ENCODE results near the gene KCNAB3.

Gene KCNAB3

DNA sequence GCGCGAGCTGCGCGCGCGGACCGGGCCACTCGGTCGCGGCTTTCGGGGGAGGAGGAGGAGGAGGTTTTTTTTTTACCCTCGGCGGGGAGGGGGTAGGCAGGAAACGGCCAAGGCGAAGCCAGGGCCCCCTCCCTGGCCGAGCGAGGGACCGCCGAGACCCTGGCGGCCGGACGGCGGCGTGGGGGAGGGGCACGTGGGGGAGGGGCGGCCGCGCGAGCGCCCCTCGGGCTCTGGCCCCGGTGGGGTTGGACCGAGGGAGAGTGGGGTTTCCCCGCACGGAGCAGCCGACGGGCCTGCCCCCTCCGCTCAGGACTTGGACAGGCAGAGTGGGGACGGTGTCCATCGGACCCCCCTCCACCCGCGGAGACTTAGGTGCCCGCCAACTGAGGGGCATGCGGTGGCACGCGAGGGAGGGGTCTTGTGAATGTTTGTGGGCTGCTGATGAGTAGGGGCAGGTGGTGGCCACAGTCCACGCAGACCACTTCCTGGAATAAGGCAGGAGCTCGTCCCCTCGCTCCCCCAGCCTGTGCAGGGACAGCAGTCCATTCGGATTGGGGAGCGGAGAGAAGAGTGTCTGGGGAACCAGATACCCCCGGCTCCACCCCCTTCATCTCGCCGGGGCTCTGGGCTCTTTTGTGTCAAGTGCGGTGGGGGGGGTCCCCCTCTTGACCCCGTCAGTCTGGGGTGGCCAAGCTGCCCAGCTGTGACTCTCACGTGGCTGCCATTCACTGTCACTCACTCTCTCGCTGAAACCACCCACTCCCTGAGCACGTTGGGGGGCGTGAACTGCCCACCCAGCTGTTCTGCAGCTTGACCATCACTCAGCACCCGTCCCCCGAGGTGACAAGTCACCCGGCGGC, 44.1 kb downstream of the KCNAB3 start:
- TF ChIP-seq TARDBP (IDR thresholded peaks at IDR 0.05): peak; percentile 59; the same call in 1 of the 2 replicates
- no peak for TF ChIP-seq HDGF (IDR thresholded peaks at IDR 0.05; ENCODE audit: borderline replicate concordance)
- TF ChIP-seq NFRKB (IDR thresholded peaks at IDR 0.05): no peak
- TF ChIP-seq L3MBTL2 (conservative IDR thresholded peaks at IDR 0.05): no peak; the same call in 1 of the 2 replicates
- TF ChIP-seq SP1 (IDR thresholded peaks at IDR 0.05): no peak
- no peak for TF ChIP-seq ARNT (IDR thresholded peaks at IDR 0.05)
- TF ChIP-seq FOXA1 (IDR thresholded peaks at IDR 0.05): no peak
- no peak for TF ChIP-seq ELF4 (IDR thresholded peaks at IDR 0.05)
- TF ChIP-seq, protein P1, sequence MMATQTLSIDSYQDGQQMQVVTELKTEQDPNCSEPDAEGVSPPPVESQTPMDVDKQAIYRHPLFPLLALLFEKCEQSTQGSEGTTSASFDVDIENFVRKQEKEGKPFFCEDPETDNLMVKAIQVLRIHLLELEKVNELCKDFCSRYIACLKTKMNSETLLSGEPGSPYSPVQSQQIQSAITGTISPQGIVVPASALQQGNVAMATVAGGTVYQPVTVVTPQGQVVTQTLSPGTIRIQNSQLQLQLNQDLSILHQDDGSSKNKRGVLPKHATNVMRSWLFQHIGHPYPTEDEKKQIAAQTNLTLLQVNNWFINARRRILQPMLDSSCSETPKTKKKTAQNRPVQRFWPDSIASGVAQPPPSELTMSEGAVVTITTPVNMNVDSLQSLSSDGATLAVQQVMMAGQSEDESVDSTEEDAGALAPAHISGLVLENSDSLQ (IDR thresholded peaks at IDR 0.05): peak; percentile 92
- 0 out of 2 replicates have a peak, but pooled peaks have one; percentile 13 for TF ChIP-seq FOXM1 (IDR thresholded peaks at IDR 0.05; ENCODE audit: borderline replicate concordance)
- no peak for TF ChIP-seq FOXK2 (IDR thresholded peaks at IDR 0.05)
- TF ChIP-seq ZNF384 (IDR thresholded peaks at IDR 0.05): peak; percentile 93
- peak; percentile 77 for DNase-seq (ENCODE audit: extremely low spot score)
- CTCF ChIA-PET: interaction anchor here (0.8 kb wide), 1 partner anchor 13 kb away, joined by 3 read pairs; no protein-coding TSS in a partner anchor
- POLR2A ChIA-PET: interaction anchor here (0.9 to 1.7 kb wide), 6 partner anchors 13 to 199 kb away, joined by 3 to 8 read pairs (median 6); partner anchors contain the start of genes CNTROB, CYB5D1, NAA38 and TRAPPC1

DNA sequence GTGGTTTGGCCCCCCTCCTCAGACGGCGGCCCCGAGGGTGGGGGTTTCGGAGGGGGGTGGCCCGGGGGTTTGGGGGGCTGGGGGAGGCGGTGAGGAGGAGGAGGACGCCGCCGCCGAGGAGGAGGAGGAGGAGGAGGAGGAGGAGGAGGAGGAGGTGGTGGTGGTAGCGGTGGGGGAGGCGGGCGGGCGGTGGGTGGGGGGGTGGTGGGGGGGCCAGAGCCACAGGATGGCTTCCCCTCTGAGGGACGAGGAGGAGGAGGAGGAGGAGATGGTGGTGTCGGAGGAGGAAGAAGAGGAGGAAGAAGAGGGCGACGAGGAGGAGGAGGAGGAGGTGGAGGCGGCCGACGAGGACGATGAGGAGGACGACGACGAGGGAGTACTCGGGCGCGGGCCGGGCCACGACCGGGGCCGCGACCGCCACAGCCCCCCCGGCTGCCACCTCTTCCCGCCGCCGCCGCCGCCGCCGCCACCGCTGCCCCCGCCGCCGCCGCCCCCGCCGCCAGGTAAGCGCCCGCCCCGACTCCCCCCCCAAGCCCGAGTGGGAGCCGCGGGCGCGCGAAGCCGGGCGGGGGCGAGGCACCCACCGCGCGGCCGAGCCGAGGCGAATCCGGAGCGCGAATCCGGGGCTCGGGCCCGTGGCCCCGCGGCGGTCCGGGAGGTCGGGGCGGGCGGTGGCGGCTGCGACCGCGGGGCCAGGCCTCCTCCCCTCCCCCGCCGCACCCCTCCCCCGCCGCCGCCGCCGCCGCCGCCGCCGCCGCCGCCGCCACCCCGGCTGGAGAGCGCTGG, 44.9 kb downstream of the KCNAB3 start:
- TF ChIP-seq ZNF384 (IDR thresholded peaks at IDR 0.05): no peak
- TF ChIP-seq TARDBP (IDR thresholded peaks at IDR 0.05): no peak
- TF ChIP-seq ARNT (IDR thresholded peaks at IDR 0.05): no peak
- no peak for TF ChIP-seq FOXA1 (IDR thresholded peaks at IDR 0.05)
- TF ChIP-seq NFRKB (IDR thresholded peaks at IDR 0.05): no peak
- TF ChIP-seq, protein P1 (IDR thresholded peaks at IDR 0.05): no peak
- no peak for TF ChIP-seq SP1 (IDR thresholded peaks at IDR 0.05)
- no peak for TF ChIP-seq FOXM1 (IDR thresholded peaks at IDR 0.05; ENCODE audit: borderline replicate concordance)
- no peak for TF ChIP-seq HDGF (IDR thresholded peaks at IDR 0.05; ENCODE audit: borderline replicate concordance)
- no peak for TF ChIP-seq BHLHE40 (IDR thresholded peaks at IDR 0.05; ENCODE audit: borderline replicate concordance)
- no peak for TF ChIP-seq LEF1 (IDR thresholded peaks at IDR 0.05; ENCODE audit: borderline replicate concordance)
- no peak for TF ChIP-seq L3MBTL2 (conservative IDR thresholded peaks at IDR 0.05)
- TF ChIP-seq FOXK2 (IDR thresholded peaks at IDR 0.05): no peak
- TF ChIP-seq SUZ12 (IDR thresholded peaks at IDR 0.05): no peak
- TF ChIP-seq CTBP1 (IDR thresholded peaks at IDR 0.05; ENCODE audit: borderline replicate concordance): no peak
- TF ChIP-seq ELF4 (IDR thresholded peaks at IDR 0.05): no peak
- CTCF ChIA-PET: no interaction called here
- POLR2A ChIA-PET: interaction anchor here (1.7 kb wide), 1 partner anchor 15 kb away, joined by 8 read pairs; no protein-coding TSS in a partner anchor
- DNase-seq (ENCODE audit: extremely low spot score): no peak

DNA sequence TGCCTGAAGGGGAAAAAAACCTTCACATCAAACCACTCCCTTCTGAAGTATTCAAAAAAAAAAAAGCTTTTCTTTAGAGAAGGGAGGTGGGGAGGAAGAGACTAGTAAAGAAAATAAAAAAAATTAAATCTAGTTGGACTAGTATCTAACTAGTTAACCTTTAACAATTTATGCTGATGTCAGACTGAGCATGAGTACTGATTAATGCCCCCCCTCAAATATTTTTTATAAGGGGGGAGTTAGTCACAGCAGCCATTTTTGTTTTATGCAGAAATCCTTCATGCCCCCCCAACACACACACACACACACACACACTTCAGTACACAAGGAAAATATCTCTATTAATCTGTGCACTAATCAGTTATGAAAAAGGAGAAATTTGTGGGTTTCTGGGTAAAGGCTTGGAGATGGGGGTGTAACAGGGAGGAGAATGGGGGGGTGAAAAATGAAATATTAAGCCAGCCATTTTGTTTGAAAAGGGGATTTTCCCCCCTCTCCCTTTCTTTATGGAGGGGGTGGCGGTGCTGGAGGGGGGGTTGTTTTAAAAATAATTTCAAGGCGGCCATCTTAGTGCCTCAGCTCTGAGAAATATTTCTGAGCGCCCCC, 45.8 kb downstream of the KCNAB3 start:
- no peak for TF ChIP-seq ELF4 (IDR thresholded peaks at IDR 0.05)
- TF ChIP-seq TARDBP (IDR thresholded peaks at IDR 0.05): no peak
- peak; percentile 61; the same call in 1 of the 2 replicates for TF ChIP-seq FOXM1 (IDR thresholded peaks at IDR 0.05; ENCODE audit: borderline replicate concordance)
- no peak for TF ChIP-seq ARNT (IDR thresholded peaks at IDR 0.05)
- TF ChIP-seq NFRKB (IDR thresholded peaks at IDR 0.05): no peak
- DNase-seq (ENCODE audit: extremely low spot score): no peak
- POLR2A ChIA-PET: interaction anchor here (1.9 kb wide), 1 partner anchor 27 kb away, joined by 5 read pairs; the partner anchor contains the start of gene NAA38
- CTCF ChIA-PET: no interaction called here

DNA sequence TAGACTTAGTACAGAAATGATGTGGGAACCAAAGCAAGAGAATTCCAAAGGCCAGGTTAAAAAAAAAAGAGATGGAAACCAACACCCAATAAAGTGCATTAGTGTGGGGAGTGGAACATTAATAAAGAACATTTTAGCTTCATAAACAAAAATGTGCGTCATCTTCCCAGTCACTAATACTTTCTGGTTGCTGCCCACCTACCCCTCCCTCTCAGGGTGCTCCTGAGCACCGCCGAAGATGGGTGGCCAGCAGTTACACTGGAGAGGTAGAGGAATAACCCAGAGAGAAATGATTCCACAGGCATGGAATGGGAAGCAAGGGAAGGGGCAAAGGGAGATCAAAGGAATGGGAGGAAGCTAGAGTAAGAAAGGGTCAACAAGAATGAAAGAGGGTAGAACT, 47.0 kb downstream of the KCNAB3 start:
- TF ChIP-seq FOXA1 (IDR thresholded peaks at IDR 0.05): no peak
- TF ChIP-seq TARDBP (IDR thresholded peaks at IDR 0.05): no peak
- no peak for TF ChIP-seq LEF1 (IDR thresholded peaks at IDR 0.05; ENCODE audit: borderline replicate concordance)
- no peak for TF ChIP-seq SP1 (IDR thresholded peaks at IDR 0.05)
- no peak for TF ChIP-seq L3MBTL2 (conservative IDR thresholded peaks at IDR 0.05)
- TF ChIP-seq ELF4 (IDR thresholded peaks at IDR 0.05): no peak
- TF ChIP-seq CTBP1 (IDR thresholded peaks at IDR 0.05; ENCODE audit: borderline replicate concordance): no peak
- no peak for TF ChIP-seq NFRKB (IDR thresholded peaks at IDR 0.05)
- no peak for TF ChIP-seq ARNT (IDR thresholded peaks at IDR 0.05)
- TF ChIP-seq HDGF (IDR thresholded peaks at IDR 0.05; ENCODE audit: borderline replicate concordance): no peak
- no peak for TF ChIP-seq FOXM1 (IDR thresholded peaks at IDR 0.05; ENCODE audit: borderline replicate concordance)
- DNase-seq (ENCODE audit: extremely low spot score): no peak
- ChIA-PET POLR2A (interaction anchor here (0.9 to 1.9 kb wide), 2 partner anchors 26 to 33 kb away, joined by 4 to 5 read pairs; partner anchors contain the start of genes NAA38 and RNF227), CTCF (interaction anchor here (0.6 kb wide), 1 partner anchor 227 kb away, joined by 4 read pairs; no protein-coding TSS in a partner anchor)

DNA sequence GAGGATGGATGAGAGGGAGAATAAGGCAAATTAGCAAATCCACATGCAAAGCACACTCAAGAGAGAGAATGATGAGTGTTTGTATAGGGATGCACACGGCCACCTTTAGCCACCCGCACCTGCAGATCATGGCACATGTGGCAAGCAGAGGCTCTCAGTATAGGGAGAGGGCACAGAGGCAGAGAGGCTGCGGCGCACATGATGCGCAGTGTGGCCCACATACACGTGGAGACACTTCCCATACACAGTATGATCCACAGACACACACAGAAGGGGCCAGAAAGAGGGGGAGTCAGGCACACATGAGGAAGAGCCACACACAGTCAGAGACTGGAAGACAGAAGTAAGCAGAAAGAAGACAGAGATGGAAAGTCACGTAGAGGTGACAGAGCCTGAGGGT, 47.6 kb downstream of the KCNAB3 start:
- DNase-seq (ENCODE audit: extremely low spot score): no peak
- no peak for TF ChIP-seq FOXM1 (IDR thresholded peaks at IDR 0.05; ENCODE audit: borderline replicate concordance)
- ChIA-PET CTCF (no interaction called here), POLR2A (interaction anchor here (0.9 kb wide), 1 partner anchor 34 kb away, joined by 4 read pairs; the partner anchor contains the start of gene RNF227)

Measured in HEK293T (cell line).